ENCODE measurements around the gene RNF175. TPM values are rescaled to one million over a fixed set of nuclear protein-coding genes. Genes with fewer than 3 reads are reported as not detected.

The RNF175 gene
- not detected for total RNA-seq

DNA sequence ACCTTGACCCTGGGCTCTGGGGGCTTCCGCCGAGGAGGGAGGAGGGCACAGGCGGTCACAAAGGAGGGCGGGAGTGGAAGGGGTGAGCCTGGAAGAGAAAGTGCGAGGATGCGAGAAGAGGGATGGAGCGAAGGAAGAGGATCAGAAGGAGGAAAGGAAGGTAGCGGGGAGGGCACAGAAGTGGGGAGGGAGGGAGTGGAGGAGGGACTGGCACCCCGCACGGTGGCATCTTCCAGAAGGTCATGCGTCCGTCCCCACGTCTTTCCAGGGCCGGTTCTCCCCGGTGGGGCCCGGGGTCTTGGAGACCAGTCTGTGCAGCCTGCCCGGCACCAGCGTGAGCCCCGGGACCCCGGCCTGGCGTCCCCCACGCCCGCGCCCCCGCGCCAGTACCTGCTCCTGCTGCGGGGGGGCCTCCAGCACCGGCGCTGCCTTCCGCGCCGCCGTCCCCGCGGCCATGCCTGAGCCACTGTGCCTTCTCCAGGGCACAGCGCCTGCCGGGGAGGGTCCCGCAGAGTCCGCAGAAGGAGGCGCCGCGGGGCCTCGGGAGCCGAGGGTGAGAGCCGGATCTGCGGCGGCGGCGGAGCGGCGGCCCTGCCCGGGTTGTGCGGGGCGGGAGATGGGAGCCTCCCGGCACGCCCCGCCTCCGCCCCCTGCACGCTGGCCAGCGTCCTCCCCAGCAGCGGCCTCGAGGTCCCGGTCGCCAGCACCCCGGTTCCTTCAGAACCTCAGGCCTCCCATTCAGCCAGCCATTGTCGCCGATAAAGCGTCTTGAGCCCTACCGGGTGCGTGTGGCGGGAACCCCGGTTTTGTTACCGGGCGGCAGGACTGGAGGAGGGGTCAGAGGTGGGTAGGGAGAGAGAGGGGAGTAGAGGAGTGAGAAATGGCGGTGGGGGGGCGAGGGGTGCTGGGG is at the start of gene RNF175:
Gene RNF175, minus strand, starts transcription at position 618 of the 910 bp plus-strand sequence. Its CDS starts 162 bp downstream, at position 456.
- ATAC-seq: peak; percentile 40
- intact Hi-C loops (cut with DNase I): no loop called here
- peak within 1 kb of the TSS in 1 of 2 donors; percentile 24 for H3K4me3 ChIP-seq
- TF ChIP-seq, protein P1, sequence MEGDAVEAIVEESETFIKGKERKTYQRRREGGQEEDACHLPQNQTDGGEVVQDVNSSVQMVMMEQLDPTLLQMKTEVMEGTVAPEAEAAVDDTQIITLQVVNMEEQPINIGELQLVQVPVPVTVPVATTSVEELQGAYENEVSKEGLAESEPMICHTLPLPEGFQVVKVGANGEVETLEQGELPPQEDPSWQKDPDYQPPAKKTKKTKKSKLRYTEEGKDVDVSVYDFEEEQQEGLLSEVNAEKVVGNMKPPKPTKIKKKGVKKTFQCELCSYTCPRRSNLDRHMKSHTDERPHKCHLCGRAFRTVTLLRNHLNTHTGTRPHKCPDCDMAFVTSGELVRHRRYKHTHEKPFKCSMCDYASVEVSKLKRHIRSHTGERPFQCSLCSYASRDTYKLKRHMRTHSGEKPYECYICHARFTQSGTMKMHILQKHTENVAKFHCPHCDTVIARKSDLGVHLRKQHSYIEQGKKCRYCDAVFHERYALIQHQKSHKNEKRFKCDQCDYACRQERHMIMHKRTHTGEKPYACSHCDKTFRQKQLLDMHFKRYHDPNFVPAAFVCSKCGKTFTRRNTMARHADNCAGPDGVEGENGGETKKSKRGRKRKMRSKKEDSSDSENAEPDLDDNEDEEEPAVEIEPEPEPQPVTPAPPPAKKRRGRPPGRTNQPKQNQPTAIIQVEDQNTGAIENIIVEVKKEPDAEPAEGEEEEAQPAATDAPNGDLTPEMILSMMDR (IDR thresholded peaks at IDR 0.05): no peak
- no peak for TF ChIP-seq POLR2A (IDR thresholded peaks at IDR 0.05)
- 9 to 24% methylated on average over 29 to 63 of the region's 76 CpGs for WGBS, 2 donors
- H3K36me3 ChIP-seq (replicated peaks in 1 of 2; ENCODE audit: insufficient read depth in 1 of 2, low read depth in 2 of 2): no peaks in the 10 kb centered on the region
- H3K4me1 ChIP-seq: peaks cover 10% of the 10 kb centered on the region
- H3K27me3 ChIP-seq: peaks cover 0 to 5% of the 10 kb centered on the region in 2 donors
- no peaks in the 10 kb centered on the region for H3K9me3 ChIP-seq
- H3K27ac ChIP-seq: no peak within 1 kb of the TSS
- DNase-seq: peak in 1 of 4 donors; percentile 7

DNA sequence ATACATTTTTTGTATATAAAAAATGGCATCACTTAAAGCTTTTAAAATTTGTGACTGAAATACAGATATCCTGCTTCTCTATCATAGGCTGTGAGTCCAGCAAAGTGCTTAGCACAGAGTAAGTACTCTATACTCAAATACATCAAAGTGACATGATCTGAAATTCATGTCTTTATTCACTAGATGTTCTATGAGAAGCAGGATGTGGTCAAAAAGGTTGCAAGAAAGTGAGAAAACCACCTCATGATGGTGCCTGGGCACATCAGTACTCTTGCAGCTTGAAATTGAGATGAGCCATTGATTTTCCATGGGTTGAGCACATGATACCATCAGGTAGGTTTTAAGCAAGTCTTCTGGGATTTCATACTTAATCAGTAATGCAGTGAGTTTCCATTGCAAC is 49.5 kb upstream of the RNF175 start:
- H3K4me3 ChIP-seq: no peak overlapping the region
- intact Hi-C loops (cut with DNase I): no loop called here
- no peaks in the 10 kb centered on the region for H3K36me3 ChIP-seq (replicated peaks in 1 of 2; ENCODE audit: insufficient read depth in 1 of 2, low read depth in 2 of 2)
- H3K27me3 ChIP-seq: no peaks in the 10 kb centered on the region
- no peaks in the 10 kb centered on the region for H3K4me1 ChIP-seq
- DNase-seq (no peak), ATAC-seq (no peak)
- no peak overlapping the region for H3K27ac ChIP-seq
- no peaks in the 10 kb centered on the region for H3K9me3 ChIP-seq
- TF ChIP-seq POLR2A (IDR thresholded peaks at IDR 0.05): no peak
- TF ChIP-seq, protein P1 (IDR thresholded peaks at IDR 0.05): no peak

DNA sequence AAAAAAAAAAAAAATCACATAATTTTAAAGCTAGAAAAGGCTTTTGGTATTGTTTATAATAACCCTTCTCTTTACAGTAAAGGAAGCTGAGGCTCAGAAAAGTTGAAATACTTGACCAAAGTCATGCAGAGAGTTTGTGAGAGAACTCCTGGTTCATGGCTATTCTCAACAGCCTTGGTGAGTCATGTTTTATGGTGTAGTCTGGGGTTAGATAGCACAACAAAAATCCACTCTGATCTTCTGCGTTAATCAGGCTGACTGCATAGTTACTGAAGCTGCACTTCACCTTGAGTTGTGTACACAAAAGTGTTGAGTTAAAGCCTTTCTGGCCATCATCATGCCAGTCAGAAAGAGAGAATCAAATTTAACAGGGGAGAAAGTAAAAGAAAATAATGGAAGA is 48.4 kb upstream of the RNF175 start:
- H3K4me3 ChIP-seq: no peak overlapping the region
- no peaks in the 10 kb centered on the region for H3K4me1 ChIP-seq
- no peaks in the 10 kb centered on the region for H3K27me3 ChIP-seq
- no peak for DNase-seq
- TF ChIP-seq POLR2A (IDR thresholded peaks at IDR 0.05): no peak
- TF ChIP-seq, protein P1 (IDR thresholded peaks at IDR 0.05): no peak
- H3K27ac ChIP-seq: no peak overlapping the region
- ATAC-seq: no peak
- intact Hi-C loops (cut with DNase I): no loop called here
- WGBS, 2 donors: 26 to 47% methylated on average over 1 of the region's 1 CpG
- no peaks in the 10 kb centered on the region for H3K36me3 ChIP-seq (replicated peaks in 1 of 2; ENCODE audit: insufficient read depth in 1 of 2, low read depth in 2 of 2)
- no peaks in the 10 kb centered on the region for H3K9me3 ChIP-seq

DNA sequence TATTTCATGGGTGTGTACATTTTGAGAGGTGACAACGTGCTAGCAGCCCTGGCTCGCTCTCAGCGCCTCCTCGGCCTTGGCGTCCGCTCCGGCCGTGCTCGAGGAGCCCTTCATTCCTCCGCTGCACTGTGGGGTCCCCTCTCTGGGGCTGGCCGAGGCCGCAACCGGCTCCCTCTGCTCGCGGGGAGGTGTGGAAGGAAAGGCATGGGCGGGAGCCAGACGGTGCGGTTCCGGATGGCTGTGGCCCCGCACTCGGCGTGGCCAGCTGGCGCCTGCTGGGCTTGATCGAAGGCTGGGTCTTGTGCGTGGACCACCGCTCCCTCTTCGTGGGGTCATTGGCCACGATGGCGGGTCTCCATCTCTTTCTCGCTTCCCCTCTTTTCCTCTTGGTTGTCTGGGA is 46.2 kb upstream of the RNF175 start:
- H3K4me3 ChIP-seq: no peak overlapping the region

More for the DNA sequence above, 46.2 kb upstream of the RNF175 start:
- intact Hi-C loops (cut with DNase I): no loop called here
- 89 to 90% methylated on average over 23 to 30 of the region's 30 CpGs for WGBS, 2 donors
- Histone ChIP-seq H3K27ac (no peak overlapping the region), H3K9me3 (no peaks in the 10 kb centered on the region), H3K4me1 (no peaks in the 10 kb centered on the region), H3K27me3 (no peaks in the 10 kb centered on the region), H3K36me3 (replicated peaks in 1 of 2; ENCODE audit: insufficient read depth in 1 of 2, low read depth in 2 of 2) (no peaks in the 10 kb centered on the region)
- TF ChIP-seq POLR2A (IDR thresholded peaks at IDR 0.05): no peak
- TF ChIP-seq, protein P1 (IDR thresholded peaks at IDR 0.05): no peak
- DNase-seq (no peak), ATAC-seq (no peak)
